Stimulated activated CD4-positive, alpha-beta T cell treated with anti-CD3 and anti-CD28 coated beads, Interleukin-12 subunit alpha, Interleukin-12 subunit beta, amount 100 ng/mL, for 24 hours (primary cell): ENCODE measurements around the gene CNPY4.

ENCODE experiments used
- DNase-seq, 2 experiments: peaks; one replicate each; pipeline ENCODE4 v3.0.0-alpha.2; 2020; ENCODE audit warnings: low read depth in 2 of 2

The CNPY4 gene

DNA sequence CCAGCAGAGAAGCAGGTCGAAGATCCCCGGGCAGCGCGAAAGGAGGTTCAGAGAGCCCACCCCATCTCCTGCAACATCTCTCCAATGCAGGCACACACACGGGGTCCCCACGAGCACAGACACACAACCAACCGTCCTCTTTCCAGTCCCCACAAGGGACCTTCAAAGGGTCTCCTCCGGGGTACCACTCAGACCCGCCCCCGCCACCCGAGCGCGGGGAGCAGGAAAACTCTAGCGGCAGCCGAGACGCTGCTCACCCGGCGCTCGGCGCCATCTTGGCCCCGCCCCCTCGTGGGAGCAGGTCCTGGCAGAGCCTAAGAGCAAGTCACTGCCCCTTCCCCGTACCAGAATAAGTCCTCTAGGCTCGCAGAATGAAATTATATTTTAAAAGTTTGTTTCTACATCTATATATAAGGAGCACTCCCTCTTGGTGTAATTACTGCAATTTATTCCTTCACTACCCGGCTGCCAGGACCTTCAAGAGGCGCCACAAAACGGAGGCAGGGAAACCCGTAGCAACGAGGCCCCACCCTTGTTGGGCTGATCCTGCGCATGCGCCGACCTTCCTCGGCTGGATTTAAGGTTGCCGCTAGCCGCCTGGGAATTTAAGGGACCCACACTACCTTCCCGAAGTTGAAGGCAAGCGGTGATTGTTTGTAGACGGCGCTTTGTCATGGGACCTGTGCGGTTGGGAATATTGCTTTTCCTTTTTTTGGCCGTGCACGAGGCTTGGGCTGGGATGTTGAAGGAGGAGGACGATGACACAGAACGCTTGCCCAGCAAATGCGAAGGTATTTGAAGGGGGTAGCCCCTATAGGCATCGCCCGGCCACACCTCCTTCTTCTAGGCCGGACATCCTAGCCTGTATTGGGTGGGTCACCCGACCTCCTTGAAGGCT lies at the start of gene CNPY4, which contains the start of gene TAF6:
Gene CNPY4 (plus strand): TSS at position 563 of the 898 bp plus-strand sequence. CDS start 111 bp downstream, at position 674.
Gene TAF6 (minus strand): TSS at position 287 of the 898 bp plus-strand sequence. CDS start 5,149 bp downstream, outside the sequence.
- peak; percentile 91 to 95 for DNase-seq

DNA sequence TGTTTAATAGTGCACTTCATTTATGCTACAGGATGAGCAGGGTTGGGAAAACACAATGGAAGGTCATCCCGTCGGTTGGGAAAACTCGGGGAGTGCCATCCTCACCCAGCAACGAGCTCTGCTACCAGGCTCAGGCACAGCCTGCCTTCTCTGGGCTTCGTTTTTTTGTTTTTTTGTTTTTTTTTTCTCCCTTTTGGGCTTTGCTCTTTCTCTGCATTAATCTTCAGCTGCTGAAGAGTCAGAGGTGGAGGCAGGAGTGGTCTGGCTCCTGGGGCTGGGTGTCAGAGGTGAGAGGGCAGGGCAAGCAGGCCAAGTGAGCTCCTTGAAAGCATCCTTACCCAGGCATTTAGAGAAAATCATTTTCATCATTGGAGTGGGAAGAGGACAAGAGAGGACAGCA lies 49.4 kb upstream of the CNPY4 start:
- no peak for DNase-seq

- DNase-seq = no peak
These were observed 48.3 kb upstream of the CNPY4 start for GRCh38 chr7:100071018-100071723.

- DNase-seq = no peak
These were observed 47.0 kb upstream of the CNPY4 start for GRCh38 chr7:100072462-100072861.

GRCh38 chr7:100074841-100075240 lies 44.6 kb upstream of the CNPY4 start:
- no peak for DNase-seq

- no peak for DNase-seq
These were observed 44.0 kb upstream of the CNPY4 start for GRCh38 chr7:100075418-100075817.

DNA sequence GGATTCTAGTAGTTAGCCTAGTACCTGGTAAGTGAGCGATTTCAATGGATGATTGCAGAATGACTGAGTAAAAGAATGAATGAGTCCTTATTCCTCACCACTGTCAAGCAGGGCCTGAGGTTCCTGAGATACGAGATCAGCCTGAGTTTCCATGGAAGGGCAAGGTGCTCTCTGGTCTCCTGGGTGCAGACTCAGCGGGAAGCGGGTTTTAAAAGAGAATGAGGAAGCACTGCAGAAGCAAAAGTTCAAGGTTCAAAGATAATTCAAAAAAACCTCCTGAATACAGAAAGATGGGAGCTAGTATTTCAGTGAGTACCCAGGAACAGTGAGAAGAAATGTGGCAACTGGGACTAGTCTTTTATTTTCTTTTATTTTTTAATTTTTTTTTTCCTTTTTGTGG lies 42.2 kb upstream of the CNPY4 start:
- no peak for DNase-seq

GRCh38 chr7:100079024-100079560 lies 40.3 kb upstream of the CNPY4 start:
- DNase-seq = no peak

GRCh38 chr7:100080907-100081534 lies 38.4 kb upstream of the CNPY4 start:
- no peak for DNase-seq

- peak; percentile 96 to 97 for DNase-seq
These were observed 37.8 kb upstream of the CNPY4 start, which contains the start of gene ZNF3 for GRCh38 chr7:100081535-100082102. TSS of gene ZNF3 (minus strand) at chr7:100081723. CDS start at chr7:100077357, 4,366 bp downstream.

DNA sequence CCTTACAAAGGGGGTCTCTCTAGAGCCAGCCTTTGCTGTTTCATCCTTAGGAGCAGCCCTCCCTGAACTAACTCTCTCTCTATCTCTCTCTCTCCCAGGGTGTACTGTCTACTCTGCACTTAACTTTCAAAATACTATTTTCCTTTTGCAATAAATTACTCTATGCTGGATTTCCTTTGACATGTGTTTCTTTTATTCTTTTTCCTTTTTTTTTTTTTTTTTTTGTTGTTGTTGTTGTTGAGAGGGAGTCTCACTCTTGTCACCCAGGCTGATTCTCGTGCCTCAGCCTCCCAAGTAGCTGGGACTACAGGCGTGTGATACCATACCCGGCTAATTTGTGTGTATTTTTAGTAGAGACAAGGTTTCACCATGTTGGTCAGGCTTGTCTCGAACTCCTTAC lies 36.5 kb upstream of the CNPY4 start:
- no peak for DNase-seq

DNA sequence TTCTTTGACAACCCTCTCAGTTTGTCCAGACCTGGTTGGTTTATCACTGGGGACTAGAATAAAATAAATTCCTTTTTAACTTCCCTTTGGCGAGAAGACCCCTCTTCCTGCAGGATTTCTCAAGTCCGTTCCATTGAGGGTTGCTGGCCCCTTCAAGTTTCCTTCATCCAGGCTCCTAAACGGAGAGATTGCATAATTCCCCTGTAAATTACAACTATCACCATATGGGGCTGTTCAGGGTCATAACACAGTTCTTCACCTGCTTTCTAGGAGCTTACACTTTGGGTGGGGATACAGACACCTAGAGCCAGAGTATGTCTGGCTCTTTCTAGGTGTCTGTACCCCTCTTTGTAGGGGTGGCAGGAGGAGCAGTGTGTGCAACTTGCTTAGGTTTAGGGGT lies 33.9 kb upstream of the CNPY4 start:
- DNase-seq = no peak

DNA sequence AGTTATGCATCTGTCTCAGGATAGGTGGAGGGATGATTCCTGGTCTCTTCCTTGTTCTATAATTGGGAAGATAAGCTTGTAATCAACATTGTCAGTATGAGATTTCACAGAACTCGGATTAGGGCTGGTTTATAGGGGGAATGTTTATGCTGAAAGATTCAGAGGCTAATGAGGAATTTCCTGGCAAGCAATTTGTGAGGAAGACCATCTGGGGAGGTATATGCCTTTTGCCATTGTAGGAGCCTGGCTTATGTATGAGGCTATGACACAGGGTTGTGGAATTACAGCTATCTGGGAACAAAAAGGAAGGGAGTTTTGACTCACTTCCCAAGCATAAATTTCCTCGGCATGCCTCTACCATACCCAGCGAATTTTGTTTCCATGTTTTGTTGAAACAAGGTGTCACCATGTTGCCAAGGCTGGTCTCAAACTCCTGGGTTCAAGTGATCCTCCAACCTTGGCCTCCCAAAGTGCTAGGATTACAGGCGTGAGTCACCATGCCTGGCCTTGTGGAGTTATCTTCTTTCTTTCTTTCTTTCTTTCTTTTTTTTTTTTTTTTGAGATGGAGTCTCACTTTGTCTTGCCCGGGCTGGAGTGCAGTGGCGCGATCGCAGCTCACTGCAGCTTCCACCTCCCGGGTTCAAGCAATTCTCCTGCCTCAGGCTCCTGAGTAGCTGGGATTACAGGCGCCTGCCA lies 32.2 kb upstream of the CNPY4 start:
- DNase-seq = no peak

DNA sequence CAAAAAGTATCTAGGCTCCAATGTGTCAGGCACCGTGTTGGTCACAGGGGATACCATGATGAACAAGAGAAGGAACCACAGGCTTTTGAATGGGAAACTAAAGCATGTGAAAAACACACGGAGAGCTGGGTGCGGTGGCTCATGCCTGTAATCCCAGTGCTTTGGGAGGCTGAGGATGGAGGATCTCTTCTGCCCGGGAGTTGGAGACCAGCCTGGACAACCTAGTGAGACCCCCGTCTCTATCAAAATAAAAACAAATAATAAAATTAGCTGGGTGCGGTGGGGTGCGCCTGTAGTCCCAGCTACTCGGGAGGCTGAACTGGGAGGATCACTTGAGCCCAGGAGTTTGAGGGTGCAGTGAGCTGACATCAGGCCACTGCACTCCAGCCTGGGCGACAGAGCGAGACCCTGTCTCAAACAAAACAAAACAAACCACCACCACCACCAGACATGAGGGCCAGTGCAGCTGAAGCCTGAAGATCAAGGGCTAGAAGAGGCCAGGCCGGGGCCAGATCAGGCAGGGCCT lies 31.3 kb upstream of the CNPY4 start:
- no peak for DNase-seq

- peak; percentile 74 to 86 for DNase-seq
These were observed 30.6 kb upstream of the CNPY4 start, which contains the start of gene COPS6 for GRCh38 chr7:100088621-100089457. TSS of gene COPS6 (plus strand) at chr7:100088969. CDS start at chr7:100088991, 22 bp downstream.

- DNase-seq = no peak
These were observed 29.8 kb upstream of the CNPY4 start for GRCh38 chr7:100089458-100090196.

DNA sequence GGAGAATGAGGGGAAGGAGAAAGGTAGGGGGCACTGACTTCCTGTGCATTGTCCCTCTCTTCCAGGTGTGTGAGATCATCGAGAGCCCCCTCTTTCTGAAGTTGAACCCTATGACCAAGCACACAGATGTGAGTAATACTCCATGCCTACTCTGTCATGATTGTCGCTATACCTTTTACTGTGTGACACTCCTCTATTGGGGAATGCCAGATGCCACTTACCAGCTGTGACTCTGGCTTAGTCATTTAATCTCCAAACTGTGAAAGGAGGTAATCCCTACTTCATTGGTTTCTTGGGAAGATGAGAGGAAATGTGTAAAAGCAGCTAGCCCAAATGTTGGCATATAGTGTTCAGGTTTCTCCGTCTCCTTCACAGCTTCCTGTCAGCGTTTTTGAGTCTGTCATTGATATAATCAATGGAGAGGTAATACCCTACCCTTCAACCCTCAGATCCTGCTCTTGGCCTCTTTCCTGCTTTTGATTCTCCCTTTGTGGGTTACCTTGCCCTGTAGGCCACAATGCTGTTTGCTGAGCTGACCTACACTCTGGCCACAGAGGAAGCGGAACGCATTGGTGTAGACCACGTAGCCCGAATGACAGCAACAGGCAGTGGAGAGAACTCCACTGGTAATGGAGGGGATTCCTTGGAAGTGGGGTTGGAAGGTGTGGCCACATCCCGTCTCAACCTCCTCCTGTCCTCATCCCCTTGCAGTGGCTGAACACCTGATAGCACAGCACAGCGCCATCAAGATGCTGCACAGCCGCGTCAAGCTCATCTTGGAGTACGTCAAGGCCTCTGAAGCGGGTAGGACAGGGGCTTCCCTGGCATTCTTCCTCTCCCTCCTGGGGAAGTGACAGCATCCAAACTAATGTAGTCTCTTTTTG lies 28.7 kb upstream of the CNPY4 start:
- no peak for DNase-seq
